ENCODE data around the gene PLEKHM2. TPM values are rescaled to one million over a fixed set of nuclear protein-coding genes. Genes with fewer than 3 reads are reported as not detected.

The PLEKHM2 gene
- total RNA-seq, 1 experiment from 2014 or later: 49.7 TPM

GRCh38 chr1:15663925-15664324, 20.2 kb upstream of the PLEKHM2 start:
- CTCF ChIA-PET: interaction anchor here (0.6 to 3.7 kb wide), 2 partner anchors 78 to 92 kb away, joined by 3 to 20 read pairs; partner anchors contain the start of gene TMEM82
- POLR2A ChIA-PET: interaction anchor here (0.7 kb wide), 1 partner anchor 354 kb away, joined by 9 read pairs; the partner anchor contains the start of gene HSPB7

DNA sequence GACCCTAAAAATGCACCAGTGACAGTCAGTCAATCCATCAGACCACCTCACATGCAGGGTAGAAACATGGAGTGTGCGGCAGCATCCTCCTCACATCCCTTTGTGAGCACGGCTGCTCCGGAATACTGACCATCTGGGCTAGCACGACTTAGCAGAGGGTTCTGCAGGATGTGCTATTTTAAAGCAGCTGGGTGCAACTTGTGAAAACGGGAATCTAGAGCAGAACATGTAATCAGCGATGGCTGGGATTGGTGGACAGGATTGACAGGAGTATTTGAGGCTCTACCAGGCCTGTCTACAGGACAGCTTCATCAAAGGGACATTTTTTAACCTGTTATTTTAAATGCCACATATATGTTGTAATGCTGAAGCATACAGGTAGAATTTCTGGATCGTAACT, 16.8 kb upstream of the PLEKHM2 start:
- Mint-ChIP-seq H3K4me3 (no peak overlapping the region), H3K27me3 (ENCODE audit: low read depth) (no peaks in the 10 kb centered on the region), H3K36me3 (peaks cover 3% of the 10 kb centered on the region), H3K9me3 (no peaks in the 10 kb centered on the region), H3K4me1 (peaks cover 36% of the 10 kb centered on the region), H3K27ac (peak overlapping the region; percentile 48; the same call in 1 of the 2 replicates)
- POLR2A ChIA-PET: no interaction called here
- CTCF ChIA-PET: interaction anchor here (3.7 kb wide), 1 partner anchor 74 kb away, joined by 20 read pairs; the partner anchor contains the start of gene TMEM82
- DNase-seq (ENCODE audit: low spot score): no peak
- TF ChIP-seq SMAD4 (CRISPR knock-in tag; IDR thresholded peaks at IDR 0.05) (no peak), ZNF121 (CRISPR knock-in tag; IDR thresholded peaks at IDR 0.05) (no peak), ETV6 (CRISPR knock-in tag; IDR thresholded peaks at IDR 0.05) (no peak), HMGA2 (CRISPR knock-in tag; IDR thresholded peaks at IDR 0.05) (no peak), CREB1 (CRISPR knock-in tag; IDR thresholded peaks at IDR 0.05) (no peak), NFE2L1 (CRISPR knock-in tag; IDR thresholded peaks at IDR 0.05) (no peak), E2F1 (CRISPR knock-in tag; IDR thresholded peaks at IDR 0.05) (no peak), ZNF423 (CRISPR knock-in tag; IDR thresholded peaks at IDR 0.05) (no peak), KAT7 (CRISPR knock-in tag; IDR thresholded peaks at IDR 0.05; ENCODE audit: borderline replicate concordance) (no peak), SMAD3 (CRISPR knock-in tag; IDR thresholded peaks at IDR 0.05; ENCODE audit: borderline replicate concordance) (no peak), MXD4 (CRISPR knock-in tag; IDR thresholded peaks at IDR 0.05; ENCODE audit: borderline replicate concordance) (no peak), TP53 (CRISPR knock-in tag; IDR thresholded peaks at IDR 0.05) (no peak)
- TF ChIP-seq, protein P1, sequence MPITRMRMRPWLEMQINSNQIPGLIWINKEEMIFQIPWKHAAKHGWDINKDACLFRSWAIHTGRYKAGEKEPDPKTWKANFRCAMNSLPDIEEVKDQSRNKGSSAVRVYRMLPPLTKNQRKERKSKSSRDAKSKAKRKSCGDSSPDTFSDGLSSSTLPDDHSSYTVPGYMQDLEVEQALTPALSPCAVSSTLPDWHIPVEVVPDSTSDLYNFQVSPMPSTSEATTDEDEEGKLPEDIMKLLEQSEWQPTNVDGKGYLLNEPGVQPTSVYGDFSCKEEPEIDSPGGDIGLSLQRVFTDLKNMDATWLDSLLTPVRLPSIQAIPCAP (CRISPR knock-in tag; IDR thresholded peaks at IDR 0.05): no peak
- TF ChIP-seq, protein P2, sequence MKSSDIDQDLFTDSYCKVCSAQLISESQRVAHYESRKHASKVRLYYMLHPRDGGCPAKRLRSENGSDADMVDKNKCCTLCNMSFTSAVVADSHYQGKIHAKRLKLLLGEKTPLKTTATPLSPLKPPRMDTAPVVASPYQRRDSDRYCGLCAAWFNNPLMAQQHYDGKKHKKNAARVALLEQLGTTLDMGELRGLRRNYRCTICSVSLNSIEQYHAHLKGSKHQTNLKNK (CRISPR knock-in tag; IDR thresholded peaks at IDR 0.05): no peak
- TF ChIP-seq, protein P3, sequence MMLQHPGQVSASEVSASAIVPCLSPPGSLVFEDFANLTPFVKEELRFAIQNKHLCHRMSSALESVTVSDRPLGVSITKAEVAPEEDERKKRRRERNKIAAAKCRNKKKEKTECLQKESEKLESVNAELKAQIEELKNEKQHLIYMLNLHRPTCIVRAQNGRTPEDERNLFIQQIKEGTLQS (CRISPR knock-in tag; conservative IDR thresholded peaks at IDR 0.05): no peak
- TF ChIP-seq, protein P4, sequence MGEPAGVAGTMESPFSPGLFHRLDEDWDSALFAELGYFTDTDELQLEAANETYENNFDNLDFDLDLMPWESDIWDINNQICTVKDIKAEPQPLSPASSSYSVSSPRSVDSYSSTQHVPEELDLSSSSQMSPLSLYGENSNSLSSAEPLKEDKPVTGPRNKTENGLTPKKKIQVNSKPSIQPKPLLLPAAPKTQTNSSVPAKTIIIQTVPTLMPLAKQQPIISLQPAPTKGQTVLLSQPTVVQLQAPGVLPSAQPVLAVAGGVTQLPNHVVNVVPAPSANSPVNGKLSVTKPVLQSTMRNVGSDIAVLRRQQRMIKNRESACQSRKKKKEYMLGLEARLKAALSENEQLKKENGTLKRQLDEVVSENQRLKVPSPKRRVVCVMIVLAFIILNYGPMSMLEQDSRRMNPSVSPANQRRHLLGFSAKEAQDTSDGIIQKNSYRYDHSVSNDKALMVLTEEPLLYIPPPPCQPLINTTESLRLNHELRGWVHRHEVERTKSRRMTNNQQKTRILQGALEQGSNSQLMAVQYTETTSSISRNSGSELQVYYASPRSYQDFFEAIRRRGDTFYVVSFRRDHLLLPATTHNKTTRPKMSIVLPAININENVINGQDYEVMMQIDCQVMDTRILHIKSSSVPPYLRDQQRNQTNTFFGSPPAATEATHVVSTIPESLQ (CRISPR knock-in tag; IDR thresholded peaks at IDR 0.05): no peak
- ATAC-seq: no peak

More at GRCh38 chr1:15663925-15664324, 20.2 kb upstream of the PLEKHM2 start:
- DNase-seq (ENCODE audit: low spot score) (no peak), ATAC-seq (no peak)
- H3K27ac Mint-ChIP-seq: no peak overlapping the region
- peaks cover 26% of the 10 kb centered on the region for H3K4me1 Mint-ChIP-seq
- peaks cover 33% of the 10 kb centered on the region for H3K36me3 Mint-ChIP-seq
- TF ChIP-seq ZNF121 (CRISPR knock-in tag; IDR thresholded peaks at IDR 0.05) (peak; percentile 41; the same call in 1 of the 2 replicates), ZNF138 (CRISPR knock-in tag; conservative IDR thresholded peaks at IDR 0.05) (no peak)
- H3K9me3 Mint-ChIP-seq: no peaks in the 10 kb centered on the region
- no peak overlapping the region for H3K4me3 Mint-ChIP-seq
- no peaks in the 10 kb centered on the region for H3K27me3 Mint-ChIP-seq (ENCODE audit: low read depth)

GRCh38 chr1:15668089-15668754, 15.9 kb upstream of the PLEKHM2 start:
- no peaks in the 10 kb centered on the region for H3K9me3 Mint-ChIP-seq
- DNase-seq (ENCODE audit: low spot score) (no peak), ATAC-seq (no peak)
- ChIA-PET CTCF (interaction anchor here (0.5 to 1.2 kb wide), 5 partner anchors 56 to 710 kb away, joined by 3 to 6 read pairs (median 4); no protein-coding TSS in a partner anchor), POLR2A (no interaction called here)
- H3K4me3 Mint-ChIP-seq: no peak overlapping the region
- H3K36me3 Mint-ChIP-seq: no peaks in the 10 kb centered on the region; the same call in 1 of the 2 replicates
- H3K4me1 Mint-ChIP-seq: peaks cover 36% of the 10 kb centered on the region
- H3K27me3 Mint-ChIP-seq (ENCODE audit: low read depth): no peaks in the 10 kb centered on the region
- TF ChIP-seq HMGA2 (CRISPR knock-in tag; IDR thresholded peaks at IDR 0.05): no peak
- TF ChIP-seq, protein P5, sequence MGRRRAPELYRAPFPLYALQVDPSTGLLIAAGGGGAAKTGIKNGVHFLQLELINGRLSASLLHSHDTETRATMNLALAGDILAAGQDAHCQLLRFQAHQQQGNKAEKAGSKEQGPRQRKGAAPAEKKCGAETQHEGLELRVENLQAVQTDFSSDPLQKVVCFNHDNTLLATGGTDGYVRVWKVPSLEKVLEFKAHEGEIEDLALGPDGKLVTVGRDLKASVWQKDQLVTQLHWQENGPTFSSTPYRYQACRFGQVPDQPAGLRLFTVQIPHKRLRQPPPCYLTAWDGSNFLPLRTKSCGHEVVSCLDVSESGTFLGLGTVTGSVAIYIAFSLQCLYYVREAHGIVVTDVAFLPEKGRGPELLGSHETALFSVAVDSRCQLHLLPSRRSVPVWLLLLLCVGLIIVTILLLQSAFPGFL (CRISPR knock-in tag; IDR thresholded peaks at IDR 0.05; ENCODE audit: borderline replicate concordance): no peak
- no peak for TF ChIP-seq ZNF317 (CRISPR knock-in tag; IDR thresholded peaks at IDR 0.05; ENCODE audit: borderline replicate concordance, low read depth)
- H3K27ac Mint-ChIP-seq: peak overlapping the region; percentile 35

All from WTC11 (cell line).